Effector CD4-positive, alpha-beta T cell (primary cell): ENCODE data around the gene STXBP4.
A peak's percentile ranks its signal among the peaks of the same experiment; 100 is the strongest.

ENCODE experiments used
- DNase-seq: peaks from one replicate; pipeline ENCODE4 v3.0.0-alpha.2; 2020

The STXBP4 gene

GRCh38 chr17:54971147-54971546, 2.6 kb downstream of the STXBP4 start:
- DNase-seq, result no peak

- no peak for DNase-seq
These were observed 3.3 kb downstream of the STXBP4 start for GRCh38 chr17:54971901-54972300.

- DNase-seq, result no peak
These were observed 4.0 kb downstream of the STXBP4 start for GRCh38 chr17:54972406-54973138.

DNA sequence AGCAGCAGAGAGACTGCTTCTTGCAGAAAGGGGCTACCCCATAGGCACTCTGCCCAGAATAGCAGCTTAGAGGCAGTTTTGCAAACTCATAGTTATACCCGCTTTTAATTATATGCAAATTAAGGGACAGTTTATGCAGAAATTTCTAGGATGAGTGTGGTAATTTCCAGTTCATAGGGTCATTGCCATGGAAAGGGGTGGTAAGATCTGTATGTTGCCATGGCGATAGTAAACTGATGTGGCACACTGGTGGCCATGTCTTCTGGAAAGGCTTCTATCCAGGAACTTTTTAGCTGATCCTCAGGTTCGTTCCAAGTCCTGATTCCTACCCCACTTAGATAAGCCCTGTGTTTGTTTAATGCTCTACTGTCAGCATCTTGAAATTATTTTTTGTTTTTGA, 6.2 kb downstream of the STXBP4 start:
- no peak for DNase-seq

DNA sequence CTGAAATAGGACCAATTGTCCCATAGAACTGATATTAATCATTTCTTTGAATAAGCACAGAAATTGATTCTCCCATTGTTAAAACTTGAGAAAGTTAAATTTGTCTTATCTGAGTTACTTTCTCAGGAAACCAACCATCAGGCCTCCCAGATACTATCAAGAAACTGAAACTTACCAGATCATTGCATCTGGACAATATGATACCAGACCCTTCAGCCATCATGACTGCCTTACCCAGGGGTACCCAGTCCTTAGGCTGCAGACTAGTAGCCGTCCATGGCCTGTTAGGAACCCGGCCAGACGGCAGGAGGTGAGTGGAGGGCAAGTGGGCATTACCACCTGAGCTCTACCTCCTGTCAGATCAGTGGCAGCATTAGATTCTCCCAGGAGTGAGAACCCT, 7.8 kb downstream of the STXBP4 start:
- DNase-seq, result no peak

GRCh38 chr17:54977744-54978143, 9.2 kb downstream of the STXBP4 start:
- no peak for DNase-seq

DNA sequence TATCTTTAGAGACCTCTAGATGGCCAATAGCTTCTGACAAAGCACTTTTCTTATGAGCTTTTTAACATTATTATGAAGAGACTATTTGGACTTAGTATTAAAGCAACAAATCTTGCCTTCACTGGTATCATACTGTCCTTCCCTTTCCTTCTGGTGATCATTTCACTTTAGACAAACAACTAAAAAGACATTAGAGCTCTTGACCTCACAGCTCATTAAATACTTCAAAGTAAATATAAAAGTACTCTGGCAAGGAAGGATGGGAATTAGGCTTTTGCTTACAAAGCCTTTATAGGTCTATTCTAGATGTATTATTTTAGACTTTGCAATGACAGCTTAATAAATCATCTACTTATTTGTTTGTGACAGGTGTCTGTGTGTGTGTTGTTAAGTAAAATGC, 11.1 kb downstream of the STXBP4 start:
- DNase-seq, result no peak

DNA sequence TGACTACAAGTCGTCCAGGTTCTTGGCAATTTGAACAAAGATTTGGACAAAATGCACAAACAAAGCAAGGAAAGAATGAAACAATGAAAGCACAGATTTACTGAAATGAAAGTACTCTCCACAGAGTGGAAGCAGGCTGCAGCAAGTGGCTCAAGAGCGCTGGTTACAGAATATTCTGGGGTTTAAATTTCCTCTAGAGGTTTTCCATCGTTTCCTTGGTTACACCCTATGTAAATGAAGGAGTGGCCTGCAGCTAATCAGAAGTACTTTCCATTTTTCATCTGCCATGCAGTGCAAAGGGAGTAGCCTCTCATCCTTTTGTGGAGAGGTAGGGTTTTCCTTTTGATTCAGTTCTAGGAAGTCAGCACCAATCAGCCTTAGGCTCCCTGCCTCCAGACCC, 11.8 kb downstream of the STXBP4 start:
- no peak for DNase-seq

GRCh38 chr17:54982399-54982798, 13.8 kb downstream of the STXBP4 start:
- DNase-seq, result no peak

DNA sequence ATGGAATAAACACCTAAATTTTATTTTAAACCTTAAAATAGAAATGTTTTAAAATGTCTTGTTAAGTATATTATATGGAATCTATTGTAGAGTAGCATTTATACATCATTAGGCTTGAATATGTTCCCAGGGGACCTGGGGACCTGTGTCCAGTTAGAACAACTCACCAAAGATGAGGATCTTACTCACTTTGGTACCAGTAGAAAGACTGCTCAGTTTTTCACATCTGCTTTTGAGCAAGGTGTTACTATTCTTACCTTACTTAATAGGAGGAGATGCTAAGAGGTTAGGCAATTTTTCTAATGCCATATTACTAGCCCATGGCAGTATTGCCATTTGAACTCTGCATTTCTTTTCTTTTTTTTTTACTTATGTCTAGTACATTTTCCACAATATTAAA, 14.7 kb downstream of the STXBP4 start:
- DNase-seq, result no peak

GRCh38 chr17:54985476-54985875, 16.9 kb downstream of the STXBP4 start:
- DNase-seq, result no peak

DNA sequence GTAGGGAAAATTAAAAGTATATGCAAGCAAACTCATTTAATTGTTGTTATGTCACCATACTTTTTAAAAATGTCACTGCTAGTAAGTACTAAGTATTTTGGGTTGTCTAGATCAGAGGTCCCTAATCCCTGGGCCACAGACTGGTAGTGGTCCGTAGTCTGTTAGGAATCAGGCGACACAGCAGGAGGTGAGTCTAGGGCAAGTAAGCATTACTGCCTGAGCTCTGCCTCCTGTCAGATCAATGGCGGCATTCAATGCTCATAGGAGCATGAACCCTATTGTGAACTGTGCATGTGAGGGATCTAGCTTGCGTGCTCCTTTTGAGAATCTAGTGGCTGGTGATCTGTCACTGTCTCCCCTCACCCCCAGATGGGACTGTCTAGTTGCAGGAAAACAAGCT, 21.6 kb downstream of the STXBP4 start:
- no peak for DNase-seq

- no peak for DNase-seq
These were observed 23.0 kb downstream of the STXBP4 start for GRCh38 chr17:54991567-54991966.

DNA sequence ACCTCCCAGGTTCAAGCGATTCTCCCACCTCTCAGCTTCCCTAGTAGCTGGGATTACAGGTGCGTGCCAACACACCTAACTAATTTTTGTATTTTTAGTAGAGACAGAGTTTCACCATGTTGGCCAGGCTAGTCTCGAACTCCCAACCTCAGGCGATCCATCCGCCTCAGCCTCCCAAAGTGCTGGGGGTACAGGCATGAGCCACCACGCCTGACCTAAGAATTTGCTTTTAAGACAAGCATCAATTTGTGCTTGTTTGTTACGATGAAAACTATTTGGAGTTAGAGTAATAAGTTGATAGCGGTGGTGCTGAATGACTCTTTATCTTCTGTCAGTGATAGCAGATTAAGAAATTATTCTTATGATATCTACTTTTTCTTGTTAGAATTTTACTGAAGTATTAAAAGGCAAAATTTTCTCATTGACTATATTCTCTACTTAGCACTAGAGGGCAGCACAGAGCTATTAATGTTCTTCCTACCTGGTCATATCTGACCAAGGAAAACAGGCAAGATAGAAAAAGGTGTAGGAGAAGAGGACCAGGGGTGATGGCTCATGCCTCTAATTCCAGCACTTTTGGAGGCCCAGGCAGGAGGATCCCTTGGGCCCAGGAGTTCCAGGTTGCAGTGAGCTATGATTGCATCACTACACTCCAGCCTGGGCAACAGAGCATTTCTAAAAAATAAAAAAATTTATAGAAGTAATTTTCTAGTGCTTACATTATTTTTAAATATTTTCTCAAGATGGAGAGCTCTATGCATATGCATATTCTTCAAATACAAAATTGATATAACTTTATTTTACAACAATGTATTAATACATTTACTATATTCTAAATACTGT, 24.5 kb downstream of the STXBP4 start:
- DNase-seq, result peak; percentile 5

- DNase-seq, result no peak
These were observed 27.9 kb downstream of the STXBP4 start for GRCh38 chr17:54996441-54996840.

- DNase-seq, result no peak
These were observed 33.9 kb downstream of the STXBP4 start for GRCh38 chr17:55002458-55002857.

DNA sequence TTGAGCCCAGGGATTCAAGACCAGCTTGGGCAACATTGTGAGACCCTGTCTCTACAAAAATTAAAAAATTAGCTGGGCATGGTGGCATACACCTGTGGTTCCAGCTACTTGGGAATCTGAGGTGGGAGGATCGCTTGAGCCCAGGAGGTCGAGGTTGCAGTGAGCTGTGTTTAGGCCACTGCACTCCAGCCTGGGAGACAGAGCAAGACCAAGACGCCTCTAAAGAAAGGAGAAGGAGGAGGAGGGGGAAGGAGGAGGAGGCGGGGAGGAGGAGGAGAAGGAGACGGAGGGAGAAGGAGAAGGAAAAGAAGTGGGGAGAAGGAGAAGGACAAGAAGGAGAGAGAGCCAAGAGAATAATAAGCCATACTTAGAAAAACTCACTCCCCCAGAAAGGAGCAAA, 35.9 kb downstream of the STXBP4 start:
- no peak for DNase-seq

- no peak for DNase-seq
These were observed 37.0 kb downstream of the STXBP4 start for GRCh38 chr17:55005520-55005919.

DNA sequence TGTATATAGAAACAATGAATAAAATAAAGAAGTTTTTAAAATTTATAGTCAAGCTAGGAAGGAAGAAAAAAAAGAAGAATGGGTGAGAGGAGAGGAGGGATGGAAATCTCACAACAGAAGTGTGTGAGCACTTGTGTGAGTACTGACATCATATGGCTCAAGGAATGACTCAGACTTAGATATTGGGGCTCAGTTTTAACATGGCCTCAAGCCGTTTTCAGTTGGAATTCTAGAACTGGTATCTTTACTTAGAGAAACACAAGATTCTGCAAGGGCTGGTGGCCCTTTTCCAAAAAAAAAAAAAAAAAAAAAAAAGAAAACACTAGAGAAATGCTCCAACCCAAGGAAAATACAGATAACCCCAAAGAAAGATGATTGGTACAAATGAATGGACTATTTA, 55.1 kb downstream of the STXBP4 start:
- DNase-seq, result no peak

- no peak for DNase-seq
These were observed 69.3 kb downstream of the STXBP4 start for GRCh38 chr17:55037828-55038227.

DNA sequence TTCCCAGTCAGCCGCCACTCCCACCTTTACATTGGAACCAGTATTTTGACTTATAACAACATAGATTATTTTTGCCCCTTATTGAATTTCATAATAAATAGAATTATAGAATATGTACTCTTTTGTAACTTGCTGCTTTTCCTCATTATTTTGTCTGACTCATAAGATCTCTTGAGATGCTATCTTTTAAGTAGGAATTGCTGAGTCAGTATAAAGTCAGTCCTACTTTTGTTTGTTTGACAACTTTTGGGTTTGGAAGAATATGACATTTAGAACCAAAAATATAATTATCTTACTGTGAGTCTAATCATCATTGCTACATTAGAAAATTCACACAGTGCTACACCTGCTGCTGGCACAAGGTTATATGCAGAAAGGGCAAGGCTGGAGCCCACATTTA, 69.7 kb downstream of the STXBP4 start:
- DNase-seq, result no peak

DNA sequence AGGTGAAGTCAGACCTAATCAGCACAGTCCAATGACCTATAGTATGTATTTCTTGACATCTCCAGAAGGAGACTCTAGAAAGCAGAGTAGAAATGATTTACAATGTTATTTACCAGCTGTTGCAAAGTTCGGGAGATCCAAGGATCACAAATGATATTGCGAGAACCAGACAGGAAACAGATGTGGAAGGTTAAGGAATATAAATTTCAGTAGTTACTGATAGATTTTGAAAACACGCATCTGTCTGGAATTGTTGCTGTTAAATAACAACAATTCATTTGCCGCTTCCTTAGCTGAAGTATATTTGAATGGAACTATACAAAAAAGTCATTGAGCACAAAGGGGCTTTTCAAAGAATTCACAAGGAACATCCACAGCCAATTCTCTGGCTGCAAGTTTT, 72.0 kb downstream of the STXBP4 start:
- no peak for DNase-seq

- no peak for DNase-seq
These were observed 85.3 kb downstream of the STXBP4 start for GRCh38 chr17:55053855-55054254.

GRCh38 chr17:55054429-55054828, 85.9 kb downstream of the STXBP4 start:
- DNase-seq, result no peak
